ENCODE results near the gene RAB11FIP4.

RAB11FIP4 gene

GRCh38 chr17:31561469-31562375, 170.2 kb downstream of the RAB11FIP4 start:
- peak overlapping the region; percentile 37 for H3K4me3 ChIP-seq (ENCODE audit: low read depth, low read length)
- TF ChIP-seq CTCF (IDR thresholded peaks at IDR 0.05; ENCODE audit: low read depth, low read length) (no peak), POLR2A (IDR thresholded peaks at IDR 0.05; ENCODE audit: extremely low read depth, insufficient read length) (no peak), MAX (IDR thresholded peaks at IDR 0.05; ENCODE audit: low read depth, low read length) (no peak), MYC (IDR thresholded peaks at IDR 0.05; ENCODE audit: low read depth, low read length) (no peak)
- peak; percentile 68 for DNase-seq (ENCODE audit: low read depth)

- H3K4me3 ChIP-seq (ENCODE audit: low read depth, low read length), result no peak overlapping the region
- no peak for DNase-seq (ENCODE audit: low read depth)
- no peak for TF ChIP-seq CTCF (IDR thresholded peaks at IDR 0.05; ENCODE audit: low read depth, low read length)
- no peak for TF ChIP-seq POLR2A (IDR thresholded peaks at IDR 0.05; ENCODE audit: extremely low read depth, insufficient read length)
- no peak for TF ChIP-seq MYC (IDR thresholded peaks at IDR 0.05; ENCODE audit: low read depth, low read length)
- TF ChIP-seq MAX (IDR thresholded peaks at IDR 0.05; ENCODE audit: low read depth, low read length), result no peak
These were observed 170.9 kb downstream of the RAB11FIP4 start for GRCh38 chr17:31562376-31562840.

- H3K4me3 ChIP-seq (ENCODE audit: low read depth, low read length), result no peak overlapping the region
- TF ChIP-seq MAX (IDR thresholded peaks at IDR 0.05; ENCODE audit: low read depth, low read length) (no peak), CTCF (IDR thresholded peaks at IDR 0.05; ENCODE audit: low read depth, low read length) (no peak), MYC (IDR thresholded peaks at IDR 0.05; ENCODE audit: low read depth, low read length) (no peak), POLR2A (IDR thresholded peaks at IDR 0.05; ENCODE audit: extremely low read depth, insufficient read length) (no peak)
- no peak for DNase-seq (ENCODE audit: low read depth)
These were observed 172.8 kb downstream of the RAB11FIP4 start for GRCh38 chr17:31564291-31564690.

GRCh38 chr17:31564883-31565301, 173.4 kb downstream of the RAB11FIP4 start:
- peak; percentile 80 for DNase-seq (ENCODE audit: low read depth)

GRCh38 chr17:31565652-31566051, 174.2 kb downstream of the RAB11FIP4 start:
- H3K4me3 ChIP-seq (ENCODE audit: low read depth, low read length), result no peak overlapping the region
- no peak for DNase-seq (ENCODE audit: low read depth)
- TF ChIP-seq MYC (IDR thresholded peaks at IDR 0.05; ENCODE audit: low read depth, low read length), result no peak
- TF ChIP-seq MAX (IDR thresholded peaks at IDR 0.05; ENCODE audit: low read depth, low read length), result no peak
- TF ChIP-seq POLR2A (IDR thresholded peaks at IDR 0.05; ENCODE audit: extremely low read depth, insufficient read length), result no peak
- no peak for TF ChIP-seq CTCF (IDR thresholded peaks at IDR 0.05; ENCODE audit: low read depth, low read length)

More at GRCh38 chr17:31564883-31565301, 173.4 kb downstream of the RAB11FIP4 start:
- TF ChIP-seq MYC (IDR thresholded peaks at IDR 0.05; ENCODE audit: low read depth, low read length) (no peak), POLR2A (IDR thresholded peaks at IDR 0.05; ENCODE audit: extremely low read depth, insufficient read length) (no peak), CTCF (IDR thresholded peaks at IDR 0.05; ENCODE audit: low read depth, low read length) (no peak), MAX (IDR thresholded peaks at IDR 0.05; ENCODE audit: low read depth, low read length) (no peak)
- no peak overlapping the region for H3K4me3 ChIP-seq (ENCODE audit: low read depth, low read length)

Data from NB4 (cell line).